GM21576 (cell line): ENCODE data around the gene IL5RA.

Experiments
- ATAC-seq: cut with Tn5 transposase; IDR thresholded peaks from one replicate; pipeline ENCODE4 v1.9.1; 2021; ENCODE audit warnings: mild to moderate bottlenecking, moderate library complexity; ENCODE audit not compliant: unreplicated experiment

IL5RA gene, protein sequence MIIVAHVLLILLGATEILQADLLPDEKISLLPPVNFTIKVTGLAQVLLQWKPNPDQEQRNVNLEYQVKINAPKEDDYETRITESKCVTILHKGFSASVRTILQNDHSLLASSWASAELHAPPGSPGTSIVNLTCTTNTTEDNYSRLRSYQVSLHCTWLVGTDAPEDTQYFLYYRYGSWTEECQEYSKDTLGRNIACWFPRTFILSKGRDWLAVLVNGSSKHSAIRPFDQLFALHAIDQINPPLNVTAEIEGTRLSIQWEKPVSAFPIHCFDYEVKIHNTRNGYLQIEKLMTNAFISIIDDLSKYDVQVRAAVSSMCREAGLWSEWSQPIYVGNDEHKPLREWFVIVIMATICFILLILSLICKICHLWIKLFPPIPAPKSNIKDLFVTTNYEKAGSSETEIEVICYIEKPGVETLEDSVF

DNA sequence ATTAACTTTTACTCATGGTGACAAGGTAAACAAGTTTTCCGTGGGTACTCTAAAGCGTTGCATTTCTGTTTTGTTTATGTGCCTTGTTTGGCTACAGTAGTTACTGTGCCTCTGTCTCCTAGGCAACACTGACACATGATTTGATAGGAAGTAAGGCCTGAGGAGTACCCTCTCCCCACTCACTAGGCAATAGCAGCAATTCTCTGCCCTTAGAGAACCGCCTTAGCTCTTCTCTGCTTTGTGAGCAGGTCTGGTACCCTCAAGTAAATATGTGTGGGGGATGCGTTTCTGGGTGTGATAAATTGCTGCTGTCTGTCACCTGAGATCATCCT, at the start of gene IL5RA:
Gene IL5RA (minus strand): TSS at position 76 of the 332 bp plus-strand sequence. CDS start 5,390 bp downstream, outside the sequence.
- no peak for ATAC-seq

DNA sequence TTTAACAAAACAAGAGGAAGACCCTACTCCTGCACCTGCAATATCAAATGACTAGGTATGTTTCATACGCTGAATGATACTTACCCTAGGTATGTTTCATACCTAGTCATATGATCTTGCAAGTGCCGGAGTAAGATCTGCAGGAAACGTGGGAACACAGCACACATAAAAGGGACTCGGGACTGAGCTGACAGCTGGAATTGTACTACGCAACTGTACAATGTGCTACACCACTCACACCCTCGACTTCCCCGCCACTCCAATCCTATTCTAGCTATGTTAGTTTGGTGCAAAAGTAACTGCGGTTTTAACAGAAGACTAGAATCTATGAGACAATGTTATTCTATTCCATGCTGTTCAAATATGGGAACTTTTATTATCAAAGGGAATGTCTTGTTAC, 47.3 kb upstream of the IL5RA start:
- ATAC-seq: no peak

DNA sequence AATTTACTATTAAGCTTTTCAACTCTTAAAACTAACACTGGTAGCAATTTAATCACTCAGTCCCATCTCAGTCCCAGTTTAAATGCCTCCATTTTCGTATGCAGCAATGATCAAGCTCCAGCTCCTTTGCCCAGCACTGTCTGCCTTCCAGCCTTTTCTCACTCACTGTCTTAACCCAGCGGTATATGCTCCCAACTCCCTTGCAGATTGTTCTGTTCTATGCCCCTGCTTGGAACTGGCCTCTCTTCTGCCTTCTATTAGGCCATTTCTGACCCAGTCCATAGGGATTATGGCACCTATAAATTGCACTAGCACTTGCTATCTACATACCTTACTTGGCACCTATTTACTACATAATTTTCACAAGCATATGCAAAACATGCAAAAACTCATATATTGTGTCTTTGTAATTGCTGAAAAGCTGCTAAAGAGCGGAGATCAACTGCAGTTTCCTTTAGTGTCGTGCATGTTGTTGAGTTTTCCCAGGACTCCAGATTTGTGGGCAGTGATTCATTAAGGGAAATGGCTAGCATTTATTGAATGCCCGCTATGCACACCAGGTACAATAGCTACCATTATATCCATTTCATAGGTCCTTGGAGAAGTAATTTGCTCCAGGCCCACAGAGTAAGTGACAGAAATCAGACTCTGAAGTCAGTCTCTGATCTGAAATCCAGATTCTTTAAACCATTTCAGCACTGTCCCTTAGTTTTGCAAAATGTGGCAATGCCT, 44.9 kb upstream of the IL5RA start:
- ATAC-seq: no peak

DNA sequence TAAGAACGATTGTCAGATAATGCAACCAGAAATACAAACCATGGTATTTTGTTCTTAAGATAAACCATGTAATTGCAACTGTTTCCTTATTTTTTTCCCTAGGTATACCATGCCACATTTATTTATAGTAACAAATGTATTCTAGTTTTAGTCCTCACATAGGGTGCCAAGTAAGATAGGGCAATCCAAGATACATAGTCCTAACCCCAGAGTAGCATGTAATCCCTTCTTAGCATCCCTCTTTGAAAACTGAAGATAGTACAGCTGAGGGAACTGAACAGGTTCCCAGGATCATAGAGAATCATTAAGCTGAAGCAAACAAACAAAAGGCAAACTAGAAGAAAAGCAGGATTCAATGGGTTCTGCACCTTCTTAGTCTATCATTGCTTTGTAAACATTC, 41.3 kb upstream of the IL5RA start:
- ATAC-seq: no peak

DNA sequence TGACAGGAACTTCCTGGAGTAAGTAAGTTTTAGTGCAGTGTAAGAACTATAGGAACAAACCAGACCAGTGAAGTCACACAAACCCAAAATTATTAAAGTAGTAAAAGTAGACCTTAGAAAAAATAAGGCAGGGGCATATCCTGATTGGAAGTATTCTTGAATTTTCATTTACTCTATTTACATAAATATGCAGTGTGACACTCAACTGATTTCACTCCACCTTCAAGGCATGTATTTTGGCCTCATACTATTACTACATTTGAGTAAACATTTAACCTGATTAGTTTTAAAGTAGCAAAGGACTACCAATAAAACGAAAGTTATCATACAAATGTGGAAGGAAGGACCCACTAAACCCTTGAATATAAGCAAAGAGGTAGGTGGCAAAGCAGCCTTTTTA, 39.4 kb upstream of the IL5RA start:
- ATAC-seq: no peak

DNA sequence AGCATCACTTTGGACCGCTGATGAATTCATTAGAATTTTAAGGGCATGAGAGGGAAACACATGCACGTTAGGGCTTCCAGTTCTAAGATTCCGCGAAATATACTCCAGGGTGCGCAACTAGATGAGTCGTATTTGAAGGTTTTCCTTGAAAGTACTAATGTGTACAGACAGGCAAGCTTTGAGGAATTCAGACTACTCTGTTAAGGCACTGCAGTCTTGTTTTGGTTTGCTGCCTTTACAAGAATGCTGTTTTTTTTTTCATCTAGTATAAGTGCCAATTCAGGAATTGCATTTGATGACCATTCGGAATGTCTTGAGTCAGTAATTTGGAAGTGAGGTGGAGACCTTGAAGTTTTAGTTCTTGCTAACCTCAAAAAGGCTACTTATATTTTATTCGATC, 35.7 kb upstream of the IL5RA start:
- ATAC-seq: no peak

DNA sequence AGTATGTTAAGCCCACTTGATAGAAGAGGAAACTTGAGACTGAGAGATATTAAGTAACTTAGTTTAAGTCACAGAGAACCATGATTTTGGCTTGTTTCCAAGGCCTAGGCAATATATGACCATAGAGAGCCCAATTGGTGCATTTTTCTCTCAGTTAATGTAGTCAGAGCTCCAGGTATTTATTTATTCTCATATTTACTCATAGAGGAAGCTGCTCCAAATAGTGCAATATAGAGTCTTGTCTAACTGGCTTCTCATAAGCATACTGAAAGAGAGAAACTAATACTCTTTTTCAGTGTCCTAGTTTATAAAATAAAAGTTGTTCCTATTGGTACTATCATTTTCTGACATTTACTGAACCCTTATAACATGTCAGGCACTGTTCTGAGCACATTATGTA, 31.8 kb upstream of the IL5RA start:
- no peak for ATAC-seq

DNA sequence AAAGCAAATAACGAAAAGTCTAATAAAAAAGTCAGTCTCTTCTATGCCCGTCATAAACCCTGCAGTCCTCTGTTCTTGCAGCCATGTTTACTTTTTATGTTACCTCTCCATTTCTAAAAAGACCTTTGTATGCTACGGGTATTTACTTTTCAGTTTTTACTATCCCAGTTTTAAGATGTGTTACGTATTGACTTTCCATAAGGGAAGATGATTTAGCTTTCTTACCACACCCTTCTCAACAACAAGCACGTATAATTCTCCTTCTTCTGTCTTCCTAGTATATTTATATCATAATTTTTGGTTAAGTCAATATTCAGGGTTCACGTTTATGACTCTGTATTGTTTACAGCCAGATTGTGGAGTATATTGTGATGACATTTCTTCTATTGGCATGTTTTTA, 27.4 kb upstream of the IL5RA start:
- no peak for ATAC-seq

DNA sequence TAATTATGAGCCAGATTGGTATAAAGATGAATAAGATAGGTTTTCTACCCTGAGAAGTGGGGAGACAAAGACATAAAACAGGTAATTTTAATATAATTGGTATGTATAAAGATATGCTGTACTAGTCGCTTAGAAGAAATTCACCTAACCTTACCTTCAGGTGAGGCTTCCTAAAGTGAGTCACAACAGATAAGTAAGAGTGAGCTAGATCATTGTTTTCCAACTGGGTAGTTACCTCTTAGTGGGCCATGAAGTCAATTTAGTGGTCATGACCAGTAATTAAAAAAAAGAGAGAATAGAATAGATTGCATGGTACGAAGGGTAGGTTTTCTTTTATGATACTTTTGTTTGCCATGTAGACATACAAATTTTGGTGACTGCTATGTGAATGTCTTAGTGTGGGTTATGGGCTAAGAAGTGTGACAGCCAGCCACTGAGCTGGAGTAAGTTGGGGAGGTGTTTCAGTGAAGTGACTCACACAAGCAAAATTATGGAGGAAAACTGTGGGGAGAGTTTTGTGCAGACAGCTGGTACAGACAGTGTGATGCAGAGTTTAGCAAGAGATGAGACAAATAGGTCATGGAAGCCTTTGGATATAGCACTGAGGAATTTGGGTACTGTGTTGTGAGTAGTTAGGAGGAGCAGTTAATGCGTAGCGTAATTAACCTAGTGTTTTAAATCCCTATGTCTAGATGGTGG, 24.7 kb upstream of the IL5RA start:
- ATAC-seq: no peak

DNA sequence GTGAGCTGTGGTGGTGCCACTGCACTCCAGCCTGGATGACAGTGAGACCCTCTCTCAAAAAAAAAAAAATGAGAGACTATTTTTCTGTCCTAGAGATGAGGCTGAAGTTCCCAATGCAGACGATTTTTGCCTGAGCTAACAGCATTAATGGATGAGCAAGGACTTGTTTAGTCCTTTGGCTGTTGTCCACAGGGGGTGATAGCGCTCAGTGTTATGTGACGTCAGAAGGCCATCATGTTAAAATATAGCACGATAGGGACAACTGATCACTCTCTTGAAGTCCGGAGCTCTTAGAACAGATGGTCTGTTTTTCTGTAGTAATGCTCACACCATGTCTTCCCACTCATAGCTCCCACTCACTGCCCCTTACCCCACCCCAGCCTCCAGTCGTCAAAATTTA, 23.3 kb upstream of the IL5RA start:
- ATAC-seq: no peak

DNA sequence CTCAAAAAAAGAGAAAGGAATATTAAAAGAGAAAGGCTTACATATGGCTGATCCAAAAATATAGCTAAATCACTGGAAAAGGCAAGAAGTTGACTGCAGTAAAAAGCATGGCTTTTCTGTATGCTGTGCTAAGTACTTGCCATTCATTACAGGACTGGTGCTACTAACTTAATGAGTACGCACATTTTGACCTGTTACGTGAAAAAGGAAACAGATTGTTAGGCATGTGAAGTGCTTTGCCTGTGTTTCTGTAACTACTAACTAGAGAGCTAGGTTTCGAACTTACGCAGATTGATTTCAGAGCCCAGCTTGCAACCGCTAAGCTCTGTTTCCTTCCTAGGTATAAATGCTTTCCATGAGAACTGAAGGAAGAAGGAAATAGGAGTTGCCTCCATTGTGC, 19.4 kb upstream of the IL5RA start:
- ATAC-seq: no peak

DNA sequence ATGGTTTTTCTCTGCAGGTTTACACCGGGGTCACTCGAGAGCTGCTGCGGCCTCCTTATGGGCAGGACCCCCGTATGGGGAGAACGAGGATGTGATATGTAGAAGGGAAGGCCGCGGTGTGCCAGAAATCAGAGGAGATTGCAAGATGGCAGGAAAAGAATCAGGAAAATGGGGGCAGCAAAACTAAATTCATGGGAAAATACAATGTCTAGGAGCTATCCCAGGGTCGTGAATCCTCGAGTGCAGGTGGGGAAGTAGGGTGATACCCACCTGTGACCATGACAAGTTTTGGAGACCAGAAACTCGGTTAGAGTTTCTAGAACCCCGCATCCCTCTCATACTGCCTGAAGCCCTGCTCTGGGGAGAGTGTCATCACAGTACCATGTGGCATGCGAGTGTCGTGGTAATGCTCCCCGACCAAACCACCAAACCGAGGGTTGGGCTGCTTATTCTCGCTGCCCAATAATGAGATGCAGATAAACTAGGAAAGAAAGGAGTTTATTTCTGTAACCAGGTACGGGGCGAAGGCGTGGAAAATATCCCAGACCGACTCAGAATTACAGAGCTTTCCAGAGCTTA, 17.3 kb upstream of the IL5RA start:
- ATAC-seq: peak; percentile 21

DNA sequence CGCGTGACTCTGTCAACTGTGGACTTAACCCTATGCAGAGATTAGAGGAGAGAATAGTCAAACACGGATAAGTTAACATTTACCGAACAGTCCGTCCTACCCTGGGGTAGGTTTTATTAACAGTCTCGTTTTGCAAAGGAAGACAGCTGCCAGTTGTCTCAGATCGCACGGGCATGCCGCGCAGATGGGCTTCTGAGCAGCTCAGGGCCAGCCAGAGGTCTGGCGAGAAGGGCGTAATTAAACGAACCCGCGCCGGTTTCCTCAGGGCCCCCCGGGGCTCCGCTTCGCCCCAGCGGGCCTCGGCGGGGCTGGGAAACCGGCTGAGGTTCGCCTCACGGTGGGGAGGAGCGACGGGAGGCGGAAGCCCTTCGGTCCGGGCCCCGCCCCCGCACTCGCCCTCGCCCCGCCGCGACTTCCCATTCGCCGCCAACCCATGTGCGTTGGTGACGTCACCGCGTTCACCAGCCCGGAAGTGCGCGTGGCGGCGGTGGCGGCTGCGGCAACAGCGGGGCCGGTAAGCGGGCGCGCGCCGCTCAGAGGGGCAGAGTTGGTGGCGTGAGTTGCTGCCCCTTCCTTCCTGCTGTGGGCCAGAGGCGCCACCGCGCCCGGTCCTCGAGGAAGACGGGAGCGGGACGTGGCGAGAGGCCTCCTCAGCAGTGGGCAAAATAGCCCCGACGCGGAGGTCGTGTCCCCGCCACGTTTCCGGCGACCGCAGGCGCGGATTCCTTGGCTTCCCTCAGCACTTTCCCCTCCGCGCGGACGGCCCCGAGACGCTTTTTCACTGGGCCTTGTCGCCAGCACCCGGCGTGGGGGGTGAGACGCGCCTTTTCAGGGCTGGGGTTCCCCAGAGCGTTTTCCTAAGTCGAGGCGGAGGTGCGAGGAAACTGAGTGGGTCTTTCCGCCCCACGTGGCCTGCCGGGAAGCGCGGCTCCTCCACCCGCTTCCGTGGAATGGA, 16.6 kb upstream of the IL5RA start, which contains the start of gene TRNT1:
Gene TRNT1 (plus strand): TSS at position 464 of the 955 bp plus-strand sequence. CDS start 2,101 bp downstream, outside the sequence.
- peak; percentile 95 for ATAC-seq

DNA sequence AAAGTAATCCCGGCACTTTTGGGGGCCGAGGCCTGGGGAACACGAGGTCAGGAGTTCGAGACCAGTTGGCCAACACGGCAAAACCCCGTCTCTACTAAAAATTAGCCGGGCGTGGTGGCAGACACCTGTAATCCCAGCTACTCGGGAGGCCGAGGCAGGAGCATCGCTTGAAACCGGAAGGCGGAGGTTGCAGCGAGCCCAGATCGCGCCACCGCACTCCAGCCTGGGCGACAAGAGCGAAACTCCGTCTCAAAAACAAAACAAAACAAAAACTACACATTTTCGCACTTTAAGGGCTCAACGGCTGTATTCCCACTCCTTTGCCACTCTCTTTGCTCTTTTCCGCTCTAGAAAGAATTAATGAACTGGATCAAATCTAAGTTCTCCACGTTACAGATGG, 15.8 kb upstream of the IL5RA start:
- no peak for ATAC-seq

DNA sequence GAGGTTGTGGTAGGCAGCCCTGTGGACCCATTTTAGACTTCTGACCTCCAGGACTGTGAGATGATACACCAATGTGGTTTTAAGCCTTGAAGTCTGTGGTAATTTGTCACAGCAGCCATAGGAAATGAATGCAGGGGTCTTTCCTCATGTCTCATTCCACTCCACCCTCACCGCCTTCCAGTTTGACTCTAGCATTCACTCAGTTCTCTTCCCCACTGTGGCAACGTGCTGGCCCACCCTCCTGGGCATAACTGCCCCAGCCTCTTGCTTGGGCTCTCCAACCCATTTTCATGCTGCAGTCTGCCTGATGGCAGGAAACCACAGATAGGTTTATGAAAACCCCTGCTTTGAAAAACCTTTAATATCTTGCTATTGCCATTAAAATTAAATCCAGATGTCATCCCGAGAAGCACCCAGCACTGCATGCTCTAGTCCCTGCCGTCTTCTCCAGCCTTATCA, 9.2 kb upstream of the IL5RA start:
- ATAC-seq: no peak

DNA sequence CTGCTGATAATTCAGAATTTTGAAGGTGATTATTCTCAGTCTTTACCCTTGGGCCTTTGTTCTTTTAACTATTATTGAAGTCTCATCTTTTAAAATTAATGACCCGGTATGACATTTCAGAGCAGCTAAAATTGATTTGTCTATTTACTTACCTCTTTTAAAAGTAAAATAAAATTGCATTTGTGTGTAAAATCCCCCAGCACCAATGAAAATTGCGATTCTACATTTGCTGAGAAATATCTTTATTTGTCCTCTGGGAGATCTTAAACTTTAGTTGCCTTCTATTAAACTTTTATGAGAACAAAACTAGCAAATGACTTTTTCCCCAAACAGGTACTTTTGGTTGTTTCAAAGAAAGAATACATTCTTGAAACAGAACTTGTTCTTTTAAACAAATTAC, 7.5 kb upstream of the IL5RA start:
- ATAC-seq: no peak

DNA sequence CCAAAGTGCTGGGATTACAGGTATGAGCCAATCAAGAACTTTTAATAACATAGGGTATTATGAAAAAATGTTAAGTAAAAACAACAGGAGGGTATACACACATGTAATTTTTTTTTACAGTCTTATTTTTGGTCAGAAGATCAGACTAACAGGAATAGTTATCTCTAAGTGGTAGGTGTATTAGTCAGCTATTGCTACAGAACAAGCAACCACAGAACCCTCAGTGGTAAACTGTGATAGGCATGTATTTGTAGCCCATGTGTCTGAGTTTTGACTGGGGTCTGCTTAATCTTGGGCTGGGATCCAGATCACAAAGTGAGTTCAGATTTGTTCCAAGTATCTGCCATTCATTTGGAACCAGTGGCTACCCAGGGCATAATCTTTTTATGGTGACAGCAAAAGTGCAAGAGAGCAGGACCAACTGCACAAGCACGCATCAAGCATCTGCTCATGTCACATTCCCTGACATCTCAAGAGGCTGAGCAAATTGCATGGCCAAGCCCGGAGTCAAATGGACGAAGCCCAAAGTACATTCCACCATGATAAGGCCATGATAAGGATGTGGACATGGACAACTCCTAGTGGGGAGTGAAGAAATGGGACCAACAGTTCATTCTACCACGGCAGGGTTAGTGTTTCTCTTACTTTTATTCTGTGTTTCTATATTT, 3.0 kb upstream of the IL5RA start:
- ATAC-seq: no peak

DNA sequence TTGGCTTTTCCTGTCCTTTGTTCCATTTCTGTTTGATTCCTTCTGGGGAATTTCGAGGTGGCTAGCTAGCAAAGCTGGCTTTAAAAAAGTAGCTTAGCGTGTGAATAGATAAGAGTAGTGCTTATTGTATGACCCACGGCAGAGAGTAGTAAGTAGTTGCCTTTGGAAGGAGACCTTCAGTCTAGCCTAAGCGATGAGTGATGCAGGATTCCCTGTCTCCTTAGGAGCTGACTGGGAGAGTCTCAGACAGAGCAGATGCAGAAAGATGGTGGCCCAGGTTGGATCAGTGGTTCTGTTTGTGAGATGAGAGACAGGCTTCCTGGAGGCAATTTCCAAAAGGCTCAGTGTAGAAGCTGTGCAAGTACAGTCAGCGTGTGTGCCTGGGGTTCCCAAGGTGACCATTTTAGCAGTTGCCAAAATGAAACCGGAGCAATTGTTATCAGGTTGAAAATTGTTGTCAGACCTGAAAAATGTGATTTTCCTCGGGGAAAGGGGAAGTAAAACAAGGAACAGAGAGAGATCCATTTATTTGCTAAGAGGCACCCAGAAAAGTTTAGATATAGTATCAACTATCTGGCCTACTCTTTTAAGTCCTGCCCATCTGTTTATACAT, 681 bp upstream of the IL5RA start:
- ATAC-seq: no peak
